BE2C (cell line): ENCODE data around the gene CCDC12.

Experiments
- DNase-seq: peaks from one replicate; pipeline ENCODE4 v3.0.0-alpha.2; 2020
- H3K27me3 ChIP-seq: fragments of 250-450 bp; sonication (Bioruptor Pico); 2 replicates; pipeline ENCODE4 v1.5.1; 2020; ENCODE audit warnings: mild to moderate bottlenecking
- H3K36me3 ChIP-seq: fragments of 250-450 bp; sonication (Bioruptor Pico); 2 replicates; pipeline ENCODE4 v1.5.1; 2020; ENCODE audit warnings: mild to moderate bottlenecking
- H3K4me1 ChIP-seq: fragments of 250-450 bp; sonication (Bioruptor Pico); 2 replicates; pipeline ENCODE4 v1.5.1; 2020
- H3K4me3 ChIP-seq: 2 replicates; pipeline ENCODE4 v1.5.1; 2011; ENCODE audit warnings: low read depth, low read length
- H3K9me3 ChIP-seq: fragments of 250-450 bp; sonication (Bioruptor Pico); 2 replicates; pipeline ENCODE4 v1.5.1; 2020
- TF ChIP-seq, protein P1 (sequence below): IDR thresholded peaks from 2 replicates; pipeline ENCODE4 v1.5.1; 2012; ENCODE audit warnings: mild to moderate bottlenecking, low read depth, low read length

CCDC12 gene

DNA sequence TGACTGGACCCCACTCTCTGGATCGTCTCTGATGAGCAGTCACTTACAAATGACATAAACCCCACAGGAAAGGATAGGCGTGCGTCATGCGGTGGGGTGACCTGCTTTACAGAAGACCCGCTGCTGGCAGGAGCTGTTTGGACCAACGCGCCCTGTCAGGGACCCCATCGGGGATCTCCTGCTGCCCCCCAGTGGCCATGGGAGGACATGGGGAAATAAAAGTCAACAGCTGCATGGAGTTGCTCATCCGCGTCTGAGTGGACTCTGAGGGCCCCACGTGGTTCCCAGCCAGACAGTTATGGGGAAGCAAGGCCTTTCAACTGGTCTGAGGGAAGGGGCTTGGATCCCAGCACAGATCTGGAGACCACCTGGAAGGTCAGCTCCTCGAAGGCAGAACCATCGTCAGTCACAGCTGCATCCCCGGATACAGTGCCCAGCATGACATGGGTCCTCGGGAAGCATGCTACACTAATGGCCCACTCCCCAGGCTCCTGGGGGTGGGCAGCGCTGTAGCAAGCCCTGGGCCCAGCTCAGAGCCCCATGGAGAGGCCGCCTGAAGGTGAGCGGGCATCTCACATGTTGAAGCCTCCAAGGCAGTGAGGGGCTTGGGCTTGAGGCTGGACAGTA is 66.9 kb downstream of the CCDC12 start:
- peak; percentile 87 for DNase-seq
- H3K4me1 ChIP-seq, result peaks cover 7% of the 10 kb centered on the region; the same call in 1 of the 2 replicates
- H3K27me3 ChIP-seq, result no peaks in the 10 kb centered on the region
- no peaks in the 10 kb centered on the region for H3K36me3 ChIP-seq
- no peaks in the 10 kb centered on the region for H3K9me3 ChIP-seq
- TF ChIP-seq, protein P1, sequence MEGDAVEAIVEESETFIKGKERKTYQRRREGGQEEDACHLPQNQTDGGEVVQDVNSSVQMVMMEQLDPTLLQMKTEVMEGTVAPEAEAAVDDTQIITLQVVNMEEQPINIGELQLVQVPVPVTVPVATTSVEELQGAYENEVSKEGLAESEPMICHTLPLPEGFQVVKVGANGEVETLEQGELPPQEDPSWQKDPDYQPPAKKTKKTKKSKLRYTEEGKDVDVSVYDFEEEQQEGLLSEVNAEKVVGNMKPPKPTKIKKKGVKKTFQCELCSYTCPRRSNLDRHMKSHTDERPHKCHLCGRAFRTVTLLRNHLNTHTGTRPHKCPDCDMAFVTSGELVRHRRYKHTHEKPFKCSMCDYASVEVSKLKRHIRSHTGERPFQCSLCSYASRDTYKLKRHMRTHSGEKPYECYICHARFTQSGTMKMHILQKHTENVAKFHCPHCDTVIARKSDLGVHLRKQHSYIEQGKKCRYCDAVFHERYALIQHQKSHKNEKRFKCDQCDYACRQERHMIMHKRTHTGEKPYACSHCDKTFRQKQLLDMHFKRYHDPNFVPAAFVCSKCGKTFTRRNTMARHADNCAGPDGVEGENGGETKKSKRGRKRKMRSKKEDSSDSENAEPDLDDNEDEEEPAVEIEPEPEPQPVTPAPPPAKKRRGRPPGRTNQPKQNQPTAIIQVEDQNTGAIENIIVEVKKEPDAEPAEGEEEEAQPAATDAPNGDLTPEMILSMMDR, result peak; percentile 74
- no peak overlapping the region for H3K4me3 ChIP-seq

DNA sequence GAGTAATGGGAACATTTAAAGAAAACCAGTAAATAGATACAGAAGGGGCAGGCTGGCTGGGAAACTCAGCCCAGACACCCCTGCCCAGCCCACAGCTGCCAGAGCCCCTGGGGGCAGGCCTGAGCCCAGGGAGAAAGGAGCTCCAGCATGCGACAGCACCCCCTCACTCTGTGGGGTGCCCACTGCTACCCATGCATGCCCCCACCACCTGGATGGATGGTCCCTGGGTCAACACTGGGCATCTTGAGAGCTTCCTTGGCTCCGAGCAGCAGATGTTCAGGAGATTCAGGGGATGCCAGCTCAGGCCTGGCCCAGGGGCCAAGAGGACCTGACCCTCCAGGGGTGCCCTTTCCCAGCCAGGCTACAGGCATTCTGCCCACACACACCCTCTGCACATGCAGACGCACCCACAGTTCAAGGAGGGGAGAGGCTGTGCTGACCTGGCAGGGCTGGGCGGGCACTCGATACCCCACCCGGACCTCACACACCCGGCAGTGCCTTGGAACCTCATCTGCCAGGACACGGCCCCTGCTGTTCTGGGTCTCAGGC is 67.5 kb downstream of the CCDC12 start:
- H3K4me3 ChIP-seq, result no peak overlapping the region
- H3K36me3 ChIP-seq, result no peaks in the 10 kb centered on the region
- H3K4me1 ChIP-seq, result peaks cover 7% of the 10 kb centered on the region; the same call in 1 of the 2 replicates
- TF ChIP-seq, protein P1, result no peak
- no peaks in the 10 kb centered on the region for H3K27me3 ChIP-seq
- H3K9me3 ChIP-seq, result no peaks in the 10 kb centered on the region
- no peak for DNase-seq

DNA sequence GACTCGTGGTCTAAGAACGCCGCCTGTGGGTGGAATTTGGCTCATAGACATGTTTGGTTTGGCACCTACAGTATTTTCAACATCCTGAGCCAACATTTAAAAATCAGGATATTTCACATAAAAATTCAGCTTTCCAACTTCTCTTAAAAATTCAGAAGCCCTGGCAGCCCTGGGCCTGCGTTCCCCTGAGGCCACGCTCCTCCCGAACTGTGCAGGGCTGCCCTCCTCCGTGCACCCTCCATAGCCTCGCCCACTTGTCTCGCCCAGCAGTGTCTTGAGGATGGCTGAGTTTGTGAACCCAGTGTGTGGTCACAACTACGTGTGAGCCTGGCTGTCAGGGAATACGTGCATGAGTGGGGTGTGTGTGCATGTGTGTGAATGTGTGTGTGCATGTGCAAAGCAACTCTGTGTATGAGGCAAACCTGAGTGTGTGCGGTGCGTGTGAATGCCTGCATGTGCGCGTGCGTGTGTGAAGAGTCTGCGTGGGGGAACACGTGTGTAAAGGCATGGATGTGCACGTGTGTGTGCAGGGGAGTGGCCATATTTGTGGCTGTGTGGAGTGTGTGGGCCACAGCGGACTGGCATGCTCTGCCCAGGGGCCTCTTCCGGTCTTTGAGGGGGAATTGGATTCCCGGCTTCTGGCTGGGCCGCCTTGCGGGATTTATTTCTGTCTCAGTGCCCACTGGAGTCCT is 68.1 kb downstream of the CCDC12 start:
- no peaks in the 10 kb centered on the region for H3K9me3 ChIP-seq

DNA sequence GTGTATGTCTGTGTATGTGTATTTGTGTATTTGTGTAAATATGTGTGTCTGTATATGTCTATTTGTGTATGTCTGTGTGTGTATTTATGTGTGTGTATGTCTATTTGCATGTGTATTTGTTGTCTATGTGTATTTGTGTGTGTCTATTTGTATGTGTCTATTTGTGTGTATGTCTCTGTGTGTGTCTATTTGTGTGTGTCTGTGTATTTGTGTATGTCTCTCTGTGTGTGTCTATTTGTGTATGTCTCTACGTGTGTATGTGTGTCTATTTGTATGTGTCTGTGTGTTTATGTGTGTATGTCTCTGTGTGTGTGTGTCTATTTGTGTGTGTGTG is 68.6 kb downstream of the CCDC12 start:
- H3K36me3 ChIP-seq, result no peaks in the 10 kb centered on the region
- H3K4me1 ChIP-seq, result 0 out of 2 replicates have a peak, but pooled peaks cover 3% of the 10 kb centered on the region
- DNase-seq, result no peak
- H3K4me3 ChIP-seq, result no peak overlapping the region
- TF ChIP-seq, protein P1, result no peak
- H3K27me3 ChIP-seq, result no peaks in the 10 kb centered on the region
- H3K9me3 ChIP-seq, result no peaks in the 10 kb centered on the region

More for the DNA sequence above, 68.1 kb downstream of the CCDC12 start:
- no peak overlapping the region for H3K4me3 ChIP-seq
- no peaks in the 10 kb centered on the region for H3K27me3 ChIP-seq
- DNase-seq, result no peak
- TF ChIP-seq, protein P1, result no peak
- no peaks in the 10 kb centered on the region for H3K36me3 ChIP-seq
- 0 out of 2 replicates have a peak, but pooled peaks cover 3% of the 10 kb centered on the region for H3K4me1 ChIP-seq

DNA sequence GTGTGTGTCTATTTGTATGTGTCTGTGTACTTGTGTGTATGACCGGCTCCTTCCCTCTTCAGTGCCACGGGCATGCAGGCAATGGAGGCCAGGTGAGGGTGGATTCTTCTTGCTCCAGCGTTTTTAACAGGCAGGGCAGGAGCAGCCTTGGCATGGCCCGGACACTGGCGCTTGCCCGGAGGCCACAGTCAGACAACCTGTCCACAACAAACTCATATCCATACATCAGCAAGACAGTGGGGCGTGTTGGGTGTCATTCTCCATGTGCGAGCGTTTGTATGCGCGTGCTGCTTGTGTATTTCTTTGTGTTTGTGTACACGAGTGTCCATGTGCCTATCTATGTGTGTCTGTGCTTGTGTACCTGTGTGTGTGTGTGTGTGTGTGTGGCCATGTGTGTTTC is 69.3 kb downstream of the CCDC12 start:
- Histone ChIP-seq H3K4me1 (0 out of 2 replicates have a peak, but pooled peaks cover 3% of the 10 kb centered on the region), H3K27me3 (no peaks in the 10 kb centered on the region), H3K4me3 (no peak overlapping the region), H3K36me3 (no peaks in the 10 kb centered on the region), H3K9me3 (no peaks in the 10 kb centered on the region)
- TF ChIP-seq, protein P1, result no peak
- no peak for DNase-seq

DNA sequence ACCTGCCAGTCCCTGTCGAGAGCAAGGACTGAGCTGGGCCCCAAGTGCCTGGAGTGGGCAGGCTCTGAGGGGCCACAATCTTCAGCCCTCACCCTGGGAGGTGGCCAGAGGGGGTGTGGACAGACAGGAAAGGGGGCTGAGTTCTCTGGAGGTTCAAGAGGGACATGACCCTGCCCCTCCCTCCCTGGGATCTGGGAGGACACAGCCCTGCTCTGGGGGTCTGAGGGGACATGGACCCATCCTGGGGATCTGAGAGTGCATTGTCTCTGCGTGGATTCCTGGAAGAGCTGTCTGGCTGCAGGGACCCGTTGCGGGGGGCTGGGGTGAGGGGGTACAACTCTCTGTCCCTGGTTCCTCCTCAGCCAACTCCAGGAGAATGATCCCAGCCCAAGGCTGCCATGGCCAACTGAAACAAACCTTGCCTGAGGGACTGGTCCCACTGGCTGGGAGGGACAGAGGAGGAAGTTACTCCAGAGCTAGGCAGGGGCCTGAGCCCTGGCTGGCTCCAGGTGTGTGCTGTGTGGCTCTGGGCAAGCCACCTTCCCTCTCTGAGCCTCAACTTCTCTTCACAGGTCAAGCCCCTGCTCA is 70.0 kb downstream of the CCDC12 start:
- Histone ChIP-seq H3K4me1 (0 out of 2 replicates have a peak, but pooled peaks cover 3% of the 10 kb centered on the region), H3K27me3 (no peaks in the 10 kb centered on the region), H3K9me3 (no peaks in the 10 kb centered on the region), H3K4me3 (no peak overlapping the region), H3K36me3 (no peaks in the 10 kb centered on the region)
- no peak for DNase-seq
- TF ChIP-seq, protein P1, result no peak
